HG02798 (cell line): Measurements from ENCODE around the gene EPHB4.
"Not testable (repeated sequence)": the region's sequence is repeated elsewhere in the genome, so short reads cannot be mapped to it uniquely, and the experiment has no call there.

Experiments
- ATAC-seq: cut with Tn5 transposase; IDR thresholded peaks from one replicate; pipeline ENCODE4 v1.9.1; 2021; ENCODE audit warnings: mild to moderate bottlenecking; ENCODE audit not compliant: unreplicated experiment, poor library complexity

EPHB4 gene

GRCh38 chr7:100793806-100794660, 33.3 kb downstream of the EPHB4 start:
- ATAC-seq = no peak

- no peak for ATAC-seq
Observed at GRCh38 chr7:100791881-100792666, 35.2 kb downstream of the EPHB4 start.

- ATAC-seq = no peak
Observed at GRCh38 chr7:100789055-100789454, 38.3 kb downstream of the EPHB4 start.

GRCh38 chr7:100786323-100786722, 41.0 kb downstream of the EPHB4 start:
- ATAC-seq = no peak

GRCh38 chr7:100785878-100786277, 41.4 kb downstream of the EPHB4 start:
- no peak for ATAC-seq

- ATAC-seq = no peak
Observed at GRCh38 chr7:100783804-100784203, 43.5 kb downstream of the EPHB4 start.

GRCh38 chr7:100781255-100781654, 46.1 kb downstream of the EPHB4 start:
- ATAC-seq = no peak

GRCh38 chr7:100779359-100779758, 48.0 kb downstream of the EPHB4 start:
- ATAC-seq = no peak

GRCh38 chr7:100778061-100778621, 49.2 kb downstream of the EPHB4 start:
- no peak for ATAC-seq

GRCh38 chr7:100773491-100773890, 53.8 kb downstream of the EPHB4 start:
- ATAC-seq = no peak

- no peak for ATAC-seq
Observed at GRCh38 chr7:100768784-100769183, 58.5 kb downstream of the EPHB4 start.

- no peak for ATAC-seq
Observed at GRCh38 chr7:100765250-100765649, 62.1 kb downstream of the EPHB4 start.

GRCh38 chr7:100764841-100765240, 62.5 kb downstream of the EPHB4 start:
- ATAC-seq = no peak

GRCh38 chr7:100763556-100764140, 63.7 kb downstream of the EPHB4 start:
- ATAC-seq = no peak

GRCh38 chr7:100762841-100763240, 64.5 kb downstream of the EPHB4 start:
- not testable (repeated sequence) for ATAC-seq

GRCh38 chr7:100759357-100760171, 67.8 kb downstream of the EPHB4 start:
- no peak for ATAC-seq

GRCh38 chr7:100753750-100754149, 73.6 kb downstream of the EPHB4 start:
- no peak for ATAC-seq

- ATAC-seq = no peak
Observed at GRCh38 chr7:100752994-100753393, 74.3 kb downstream of the EPHB4 start.
